NCI-H1694 (cell line): Measurements from ENCODE around the gene GLI3.

Experiments
- DNase-seq: peaks from one replicate; lab custom pipeline; 2025; lab: John Stamatoyannopoulos, UW

Gene GLI3

GRCh38 chr7:41999736-42000283, 237.2 kb downstream of the GLI3 start:
- no peak for DNase-seq

- no peak for DNase-seq
Observed at GRCh38 chr7:41998041-41998440, 239.0 kb downstream of the GLI3 start.

- no peak for DNase-seq
Observed at GRCh38 chr7:41997151-41997550, 239.9 kb downstream of the GLI3 start.

GRCh38 chr7:41996381-41997035, 240.5 kb downstream of the GLI3 start:
- no peak for DNase-seq

GRCh38 chr7:41995632-41996271, 241.3 kb downstream of the GLI3 start:
- no peak for DNase-seq

- no peak for DNase-seq
Observed at GRCh38 chr7:41994746-41995110, 242.3 kb downstream of the GLI3 start.

- no peak for DNase-seq
Observed at GRCh38 chr7:41994036-41994745, 242.8 kb downstream of the GLI3 start.

GRCh38 chr7:41992881-41993867, 243.8 kb downstream of the GLI3 start:
- no peak for DNase-seq

- DNase-seq = no peak
Observed at GRCh38 chr7:41984888-41985287, 252.1 kb downstream of the GLI3 start.

- no peak for DNase-seq
Observed at GRCh38 chr7:41981046-41982040, 255.7 kb downstream of the GLI3 start.

GRCh38 chr7:41979834-41980307, 257.1 kb downstream of the GLI3 start:
- no peak for DNase-seq

- no peak for DNase-seq
Observed at GRCh38 chr7:41978858-41979257, 258.2 kb downstream of the GLI3 start.

- DNase-seq = no peak
Observed at GRCh38 chr7:41977661-41978060, 259.3 kb downstream of the GLI3 start.

GRCh38 chr7:41977151-41977651, 259.8 kb downstream of the GLI3 start:
- DNase-seq = no peak

GRCh38 chr7:41976411-41976810, 260.6 kb downstream of the GLI3 start:
- no peak for DNase-seq

GRCh38 chr7:41975849-41976248, 261.2 kb downstream of the GLI3 start:
- no peak for DNase-seq

GRCh38 chr7:41974870-41975557, 262.0 kb downstream of the GLI3 start:
- no peak for DNase-seq

GRCh38 chr7:41973202-41973730, 263.7 kb downstream of the GLI3 start:
- DNase-seq = no peak

- DNase-seq = no peak
Observed at GRCh38 chr7:41972776-41973175, 264.2 kb downstream of the GLI3 start.
